HepG2 (cell line): ENCODE results near the gene PTPRE. TPM values are rescaled to one million over a fixed set of nuclear protein-coding genes. Genes with fewer than 3 reads are reported as not detected.

ENCODE experiments used
- ATAC-seq: fragments of 200-7000 bp; cut with Tn5 transposase; 3 replicates; pipeline ENCODE4 v1.9.1; 2020; ENCODE audit warnings: mild to moderate bottlenecking, moderate library complexity
- BruUV-seq: library from RNA; stranded (reverse); fragments of 400-500 nt; replicated peaks from 2 replicates; lab custom pipeline; 2021; lab: Mats Ljungman, UMichigan
- CTCF ChIA-PET: fragments of 300-600 bp; formaldehyde crosslinking; extraction: SDS; loops from one replicate; lab custom pipeline; 2021; ENCODE audit warnings: low total read pairs, inconsistent platforms, low intra/inter-chr PET ratio; lab: Yijun Ruan, JAX
- POLR2A ChIA-PET: fragments of 350-600 bp; sonication (Branson Sonifier 250); formaldehyde crosslinking; loops from one replicate; lab custom pipeline; 2020; ENCODE audit warnings: antibody characterized with exemption, inconsistent platforms; lab: Yijun Ruan, JAX
- DNase-seq: peaks from one replicate; pipeline ENCODE4 v3.0.0-alpha.2; 2015; ENCODE audit warnings: low spot score
- FAIRE-seq: peaks from 3 replicates; lab custom pipeline; 2011; peaks lifted over from hg19 to GRCh38; lab: Jason Lieb, UNC
- H2AFZ ChIP-seq: one replicate; pipeline ENCODE4 v1.6.1; 2011; ENCODE audit warnings: low read length, inconsistent platforms
- H3K27ac ChIP-seq: fragments of 300-600 bp; 3 replicates; pipeline ENCODE4 v1.8.0; 2011; ENCODE audit warnings: mixed run types, mild to moderate bottlenecking, mixed read lengths, low read length, inconsistent platforms; ENCODE audit not compliant: insufficient read depth; ENCODE audit errors: extremely low read length
- H3K27me3 ChIP-seq, 2 experiments: fragments of 200-600 bp in 1 of 2; 2 replicates in 1 of 2; 3 replicates in 1 of 2; pipeline versions ENCODE4 v1.6.0 to v1.8.0; 2011; ENCODE audit warnings: low read length in 2 of 2, mild to moderate bottlenecking in 2 of 2, moderate library complexity in 2 of 2, inconsistent platforms in 1 of 2; ENCODE audit not compliant: insufficient read depth in 2 of 2, control insufficient read depth in 1 of 2
- H3K36me3 ChIP-seq, 2 experiments: fragments of 200-600 bp in 1 of 2; replicated peaks in 1 of 2; 2 replicates in 1 of 2; 3 replicates in 1 of 2; pipeline versions ENCODE4 v1.5.1 to v1.8.0; 2011; ENCODE audit warnings: low read length in 2 of 2, inconsistent platforms in 1 of 2; ENCODE audit not compliant: insufficient read depth in 2 of 2, control insufficient read depth in 1 of 2
- H3K4me1 ChIP-seq: 2 replicates; pipeline ENCODE4 v1.5.1; 2012; ENCODE audit warnings: low read length, inconsistent platforms; ENCODE audit not compliant: insufficient read depth
- H3K4me2 ChIP-seq: 2 replicates; pipeline ENCODE4 v1.6.0; 2011; ENCODE audit warnings: low read depth, low read length, inconsistent platforms
- H3K4me3 ChIP-seq, 3 experiments: fragments of 200-600 bp in 1 of 3; sonication (generic), shearing (Covaris generic) in 1 of 3; replicated peaks in 1 of 3; 2 replicates each; pipeline ENCODE4 v1.5.1; 2011 to 2016; ENCODE audit warnings: low read length in 3 of 3, inconsistent platforms in 2 of 3, low read depth in 2 of 3, mild to moderate bottlenecking in 2 of 3, control low read depth in 1 of 3, mixed read lengths in 1 of 3; ENCODE audit not compliant: insufficient read depth in 1 of 3
- H3K79me2 ChIP-seq: one replicate; pipeline ENCODE4 v1.6.1; 2011; ENCODE audit warnings: low read length, inconsistent platforms; ENCODE audit not compliant: insufficient read depth
- H3K9ac ChIP-seq: 2 replicates; pipeline ENCODE4 v1.6.0; 2011; ENCODE audit warnings: mild to moderate bottlenecking, low read depth, low read length, inconsistent platforms; ENCODE audit not compliant: insufficient read depth
- H3K9me3 ChIP-seq: 2 replicates; pipeline ENCODE4 v1.5.1; 2012; ENCODE audit warnings: mild to moderate bottlenecking, low read length
- H4K20me1 ChIP-seq: 2 replicates; pipeline ENCODE4 v1.6.0; 2011; ENCODE audit warnings: inconsistent platforms, mild to moderate bottlenecking, low read length, moderate library complexity; ENCODE audit not compliant: insufficient read depth
- AGO2 ChIP-seq: fragments of 200-400 bp; formaldehyde crosslinking; optimal IDR thresholded peaks from 2 replicates; pipeline ENCODE3; 2017; ENCODE audit warnings: mild to moderate bottlenecking, low read depth, low read length, moderate library complexity
- DNMT3B ChIP-seq: conservative IDR thresholded peaks from 2 replicates; pipeline ENCODE4 v1.6.1; 2016; ENCODE audit warnings: missing biosample characterization, control low read depth
- ELF3 ChIP-seq: IDR thresholded peaks from 2 replicates; pipeline ENCODE4 v1.6.1; 2016; ENCODE audit warnings: missing genetic modification reagents, missing compliant biosample characterization
- ISL2 ChIP-seq: sonication (generic); formaldehyde crosslinking; IDR thresholded peaks from 2 replicates; pipeline ENCODE4 v1.5.0; 2020; ENCODE audit warnings: missing genetic modification reagents
- KAT7 ChIP-seq: IDR thresholded peaks from 2 replicates; pipeline ENCODE4 v1.6.1; 2018; ENCODE audit warnings: borderline replicate concordance, missing compliant biosample characterization
- RAD51 ChIP-seq: fragments of 450-650 bp; IDR thresholded peaks from 2 replicates; pipeline ENCODE4 v1.6.1; 2016; ENCODE audit warnings: borderline replicate concordance
- RFXANK ChIP-seq: IDR thresholded peaks from 2 replicates; pipeline ENCODE4 v1.6.1; 2016
- ZKSCAN5 ChIP-seq: sonication (generic); formaldehyde crosslinking; IDR thresholded peaks from 2 replicates; pipeline ENCODE4 v1.5.1; 2020; ENCODE audit warnings: mild to moderate bottlenecking, missing genetic modification reagents
- ZKSCAN8 ChIP-seq: IDR thresholded peaks from 2 replicates; pipeline ENCODE4 v1.6.1; 2016; ENCODE audit warnings: borderline replicate concordance, missing genetic modification reagents, missing compliant biosample characterization
- ZNF121 ChIP-seq: sonication (generic); formaldehyde crosslinking; IDR thresholded peaks from 2 replicates; pipeline ENCODE4 v1.5.0; 2020; ENCODE audit warnings: mild to moderate bottlenecking, missing genetic modification reagents
- ZNF484 ChIP-seq: sonication (generic); formaldehyde crosslinking; IDR thresholded peaks from 2 replicates; pipeline ENCODE4 v1.5.1; 2020; ENCODE audit warnings: mild to moderate bottlenecking, low read depth, missing genetic modification reagents, borderline replicate concordance
- ZNF557 ChIP-seq: sonication (generic); formaldehyde crosslinking; IDR thresholded peaks from 2 replicates; pipeline ENCODE4 v1.4.0; 2020; ENCODE audit warnings: missing genetic modification reagents
- ZNF644 ChIP-seq: IDR thresholded peaks from 2 replicates; pipeline ENCODE4 v1.6.1; 2016; ENCODE audit warnings: low read depth
- ZSCAN20 ChIP-seq: sonication (generic); formaldehyde crosslinking; IDR thresholded peaks from 2 replicates; pipeline ENCODE4 v1.4.0; 2020; ENCODE audit warnings: missing genetic modification reagents, mild to moderate bottlenecking, borderline replicate concordance
- WGBS: methylation state at CpG from one replicate; pipeline ENCODE4 v1.1.6; 2017; ENCODE audit warnings: low lambda C conversion rate; 5-methylcytosine and 5-hydroxymethylcytosine counted together
- in situ Hi-C: cut with HindIII; loops from 2 replicates; pipeline ENCODE4 v1.10.0; 2017; ENCODE audit warnings: low pct_unique_long_range_greater_than_20kb; ENCODE audit not compliant: extremely low pct_ligation_motif_present
- intact Hi-C: fragments of 100-400 bp; cut with micrococcal nuclease; formaldehyde crosslinking; loops from one replicate; pipeline ENCODE4 v1.10.0; 2022; ENCODE audit not compliant: unreplicated experiment
- polyA plus RNA-seq, 8 experiments: library from polyadenylated mRNA; depleted of rRNA in 3 of 8; stranded (reverse) in 7 of 8; unstranded in 1 of 8; fragments of >200 nt; fragmentation: Illumina TruSeq in 4 of 8; extraction: Trizol in 4 of 8; gene quantifications; 2 replicates each; pipeline versions ENCODE4 v1.2.1 to v1.2.3, GENCODE V29; 2011 to 2016; ENCODE audit warnings: low read depth in 4 of 8, missing spikeins in 1 of 8, mixed read lengths in 1 of 8; ENCODE audit not compliant: insufficient read depth in 1 of 8
- total RNA-seq, 5 experiments: library from RNA; depleted of rRNA; stranded (reverse); fragments of >200 nt; fragmentation: Illumina TruSeq; extraction: Trizol; gene quantifications; 2 replicates each; pipeline ENCODE4 v1.2.3, GENCODE V29; 2016; ENCODE audit warnings: low read depth in 1 of 5
- TF ChIP-seq, protein P1 (sequence below): sonication (generic); formaldehyde crosslinking; IDR thresholded peaks from 2 replicates; pipeline ENCODE4 v1.4.0; 2020; ENCODE audit warnings: missing genetic modification reagents
- TF ChIP-seq, protein P2 (sequence below): sonication (generic); formaldehyde crosslinking; IDR thresholded peaks from 2 replicates; pipeline ENCODE4 v1.5.0; 2020; ENCODE audit warnings: missing genetic modification reagents, mild to moderate bottlenecking, borderline replicate concordance
- TF ChIP-seq, protein P3 (sequence below): sonication (generic); formaldehyde crosslinking; conservative IDR thresholded peaks from 2 replicates; pipeline ENCODE4 v1.4.0; 2020; ENCODE audit warnings: missing genetic modification reagents

PTPRE gene
- total and polyA plus RNA-seq, 2 of the 13 experiments (the other 11 are each of a cell fraction or from before 2014, with no cell fraction given): 0.01 to 0.02 TPM

DNA sequence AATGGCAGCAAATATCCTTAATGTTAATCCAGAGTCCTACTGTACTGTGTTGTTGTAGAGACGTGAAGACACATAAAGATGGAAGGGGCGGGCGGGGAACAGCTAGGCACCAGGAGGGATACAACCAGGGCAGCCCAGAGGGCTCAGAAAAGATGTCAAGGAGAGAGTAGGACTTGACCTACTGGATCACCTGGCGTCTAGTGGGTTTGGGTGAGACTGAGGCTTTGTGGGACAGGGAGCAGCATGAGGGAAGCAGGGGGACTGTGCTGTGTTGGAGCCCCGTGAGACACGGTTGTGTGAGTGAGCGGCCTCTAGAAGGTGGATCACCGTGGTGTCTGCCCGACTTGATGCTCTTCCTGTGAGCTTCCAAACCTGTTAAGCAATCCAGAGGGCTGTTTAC, 68.0 kb downstream of the PTPRE start:
- TF ChIP-seq, protein P1, sequence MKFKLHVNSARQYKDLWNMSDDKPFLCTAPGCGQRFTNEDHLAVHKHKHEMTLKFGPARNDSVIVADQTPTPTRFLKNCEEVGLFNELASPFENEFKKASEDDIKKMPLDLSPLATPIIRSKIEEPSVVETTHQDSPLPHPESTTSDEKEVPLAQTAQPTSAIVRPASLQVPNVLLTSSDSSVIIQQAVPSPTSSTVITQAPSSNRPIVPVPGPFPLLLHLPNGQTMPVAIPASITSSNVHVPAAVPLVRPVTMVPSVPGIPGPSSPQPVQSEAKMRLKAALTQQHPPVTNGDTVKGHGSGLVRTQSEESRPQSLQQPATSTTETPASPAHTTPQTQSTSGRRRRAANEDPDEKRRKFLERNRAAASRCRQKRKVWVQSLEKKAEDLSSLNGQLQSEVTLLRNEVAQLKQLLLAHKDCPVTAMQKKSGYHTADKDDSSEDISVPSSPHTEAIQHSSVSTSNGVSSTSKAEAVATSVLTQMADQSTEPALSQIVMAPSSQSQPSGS: no peak
- TF ChIP-seq ZNF484 (CRISPR knock-in tag) (no peak), ZNF121 (no peak), ZNF557 (CRISPR knock-in tag) (no peak), RAD51 (no peak), RFXANK (CRISPR knock-in tag) (no peak), ELF3 (CRISPR knock-in tag) (no peak), ISL2 (no peak), AGO2 (no peak), DNMT3B (CRISPR knock-in tag) (no peak), ZKSCAN8 (CRISPR knock-in tag) (no peak), ZSCAN20 (CRISPR knock-in tag) (no peak), ZNF644 (CRISPR knock-in tag) (no peak), ZKSCAN5 (no peak), KAT7 (CRISPR knock-in tag) (no peak)
- TF ChIP-seq, protein P2, sequence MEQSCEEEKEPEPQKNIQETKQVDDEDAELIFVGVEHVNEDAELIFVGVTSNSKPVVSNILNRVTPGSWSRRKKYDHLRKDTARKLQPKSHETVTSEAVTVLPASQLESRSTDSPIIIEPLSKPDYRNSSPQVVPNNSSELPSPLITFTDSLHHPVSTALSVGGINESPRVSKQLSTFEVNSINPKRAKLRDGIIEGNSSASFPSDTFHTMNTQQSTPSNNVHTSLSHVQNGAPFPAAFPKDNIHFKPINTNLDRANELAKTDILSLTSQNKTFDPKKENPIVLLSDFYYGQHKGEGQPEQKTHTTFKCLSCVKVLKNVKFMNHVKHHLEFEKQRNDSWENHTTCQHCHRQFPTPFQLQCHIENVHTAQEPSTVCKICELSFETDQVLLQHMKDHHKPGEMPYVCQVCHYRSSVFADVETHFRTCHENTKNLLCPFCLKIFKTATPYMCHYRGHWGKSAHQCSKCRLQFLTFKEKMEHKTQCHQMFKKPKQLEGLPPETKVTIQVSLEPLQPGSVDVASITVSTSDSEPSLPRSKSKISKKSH: no peak
- TF ChIP-seq, protein P3, sequence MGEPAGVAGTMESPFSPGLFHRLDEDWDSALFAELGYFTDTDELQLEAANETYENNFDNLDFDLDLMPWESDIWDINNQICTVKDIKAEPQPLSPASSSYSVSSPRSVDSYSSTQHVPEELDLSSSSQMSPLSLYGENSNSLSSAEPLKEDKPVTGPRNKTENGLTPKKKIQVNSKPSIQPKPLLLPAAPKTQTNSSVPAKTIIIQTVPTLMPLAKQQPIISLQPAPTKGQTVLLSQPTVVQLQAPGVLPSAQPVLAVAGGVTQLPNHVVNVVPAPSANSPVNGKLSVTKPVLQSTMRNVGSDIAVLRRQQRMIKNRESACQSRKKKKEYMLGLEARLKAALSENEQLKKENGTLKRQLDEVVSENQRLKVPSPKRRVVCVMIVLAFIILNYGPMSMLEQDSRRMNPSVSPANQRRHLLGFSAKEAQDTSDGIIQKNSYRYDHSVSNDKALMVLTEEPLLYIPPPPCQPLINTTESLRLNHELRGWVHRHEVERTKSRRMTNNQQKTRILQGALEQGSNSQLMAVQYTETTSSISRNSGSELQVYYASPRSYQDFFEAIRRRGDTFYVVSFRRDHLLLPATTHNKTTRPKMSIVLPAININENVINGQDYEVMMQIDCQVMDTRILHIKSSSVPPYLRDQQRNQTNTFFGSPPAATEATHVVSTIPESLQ (CRISPR knock-in tag): no peak

More for the DNA sequence above, 68.0 kb downstream of the PTPRE start:
- Histone ChIP-seq H3K27ac (no peak overlapping the region), H3K36me3 (no peaks in the 10 kb centered on the region), H4K20me1 (no peaks in the 10 kb centered on the region), H3K27me3 (peaks cover 1 to 34% of the 10 kb centered on the region in 2 experiments; a peak in 4 of 5 replicates), H3K9ac (no peak overlapping the region), H3K79me2 (no peaks in the 10 kb centered on the region), H3K4me2 (no peak overlapping the region), H3K4me1 (no peaks in the 10 kb centered on the region), H3K4me3 (no peak overlapping the region), H2AFZ (no peak overlapping the region), H3K9me3 (peaks cover 7% of the 10 kb centered on the region)
- WGBS: 9% methylated on average over 9 of the region's 9 CpGs
- BruUV-seq: no TSS peak
- DNase-seq (no peak), FAIRE-seq (no peak), ATAC-seq (no peak)
- POLR2A ChIA-PET: no interaction called here
- in situ Hi-C loops (no loop called here), intact Hi-C loops (no loop called here)
- CTCF ChIA-PET: no interaction called here
